Esophagus squamous epithelium (tissue), 4 donors: ENCODE data around the gene TULP4.

Experiments
- POLR2A ChIP-seq, 4 donors: fragments of 450-650 bp; IDR thresholded peaks; one replicate each; pipeline ENCODE4 v1.6.1; 2017; ENCODE audit warnings: antibody characterized with exemption in 4 of 4, mild to moderate bottlenecking in 4 of 4, moderate library complexity in 3 of 4
- TF ChIP-seq, protein P1 (sequence below), 6 experiments: fragments of 450-650 bp in 4 of 6; fragments of 200-600 bp in 2 of 6; sonication (generic) in 2 of 6; IDR thresholded peaks; one replicate each; pipeline ENCODE4 v1.5.1; 2016 to 2019; ENCODE audit warnings: antibody characterized with exemption in 6 of 6, mild to moderate bottlenecking in 4 of 6, moderate library complexity in 4 of 6

- TF ChIP-seq, protein P1, sequence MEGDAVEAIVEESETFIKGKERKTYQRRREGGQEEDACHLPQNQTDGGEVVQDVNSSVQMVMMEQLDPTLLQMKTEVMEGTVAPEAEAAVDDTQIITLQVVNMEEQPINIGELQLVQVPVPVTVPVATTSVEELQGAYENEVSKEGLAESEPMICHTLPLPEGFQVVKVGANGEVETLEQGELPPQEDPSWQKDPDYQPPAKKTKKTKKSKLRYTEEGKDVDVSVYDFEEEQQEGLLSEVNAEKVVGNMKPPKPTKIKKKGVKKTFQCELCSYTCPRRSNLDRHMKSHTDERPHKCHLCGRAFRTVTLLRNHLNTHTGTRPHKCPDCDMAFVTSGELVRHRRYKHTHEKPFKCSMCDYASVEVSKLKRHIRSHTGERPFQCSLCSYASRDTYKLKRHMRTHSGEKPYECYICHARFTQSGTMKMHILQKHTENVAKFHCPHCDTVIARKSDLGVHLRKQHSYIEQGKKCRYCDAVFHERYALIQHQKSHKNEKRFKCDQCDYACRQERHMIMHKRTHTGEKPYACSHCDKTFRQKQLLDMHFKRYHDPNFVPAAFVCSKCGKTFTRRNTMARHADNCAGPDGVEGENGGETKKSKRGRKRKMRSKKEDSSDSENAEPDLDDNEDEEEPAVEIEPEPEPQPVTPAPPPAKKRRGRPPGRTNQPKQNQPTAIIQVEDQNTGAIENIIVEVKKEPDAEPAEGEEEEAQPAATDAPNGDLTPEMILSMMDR (IDR thresholded peaks at IDR 0.05), result no peak
- TF ChIP-seq POLR2A (IDR thresholded peaks at IDR 0.05), result no peak
Observed at GRCh38 chr6:158556113-158556512, 243.8 kb downstream of the TULP4 start.
